Measurements from ENCODE around the gene ZNF445. TPM values are rescaled to one million over a fixed set of nuclear protein-coding genes. Genes with fewer than 3 reads are reported as not detected.

Gene ZNF445
- total and polyA plus RNA-seq, 2 of the 8 experiments (the other 6 are each of a cell fraction or from before 2014, with no cell fraction given) = 3.3 to 26.3 TPM

DNA sequence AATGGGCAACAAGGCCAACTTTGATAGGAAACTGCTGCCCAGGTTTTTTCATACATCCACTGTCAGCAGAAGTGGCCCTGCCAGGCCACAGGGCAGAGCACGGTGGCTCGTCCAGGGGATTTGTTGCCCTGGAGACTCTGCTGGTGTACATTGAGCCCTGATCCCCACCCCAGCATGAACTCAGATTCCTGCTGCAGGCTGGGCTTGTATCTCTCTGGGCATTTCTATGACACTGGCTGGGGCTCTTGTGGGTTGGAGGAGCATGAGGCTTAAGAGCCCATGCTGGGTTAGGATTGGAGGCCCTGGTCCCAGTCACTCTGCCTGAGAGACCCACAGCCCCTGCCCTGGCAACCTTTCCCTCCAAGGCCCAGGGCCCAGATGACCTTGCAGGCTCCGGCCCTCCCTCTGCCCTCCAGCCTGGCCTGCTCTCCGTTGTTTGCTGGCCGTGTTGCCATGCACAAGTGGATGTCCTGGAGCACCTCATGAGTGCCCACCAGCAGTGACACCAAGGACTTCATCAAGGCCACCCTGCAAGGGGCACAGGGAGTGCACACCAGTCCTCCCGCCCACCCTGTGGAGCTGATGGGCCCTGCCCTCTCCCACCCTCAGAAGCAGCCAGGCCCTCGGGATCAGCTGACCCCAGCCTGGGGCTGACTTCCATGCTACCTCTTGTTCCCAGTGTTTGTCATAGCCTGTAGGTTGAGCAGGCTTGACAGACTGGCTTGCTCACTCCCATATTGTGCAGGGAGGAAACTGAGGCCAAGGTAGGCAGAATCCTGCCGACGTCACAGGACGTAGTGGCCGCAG lies 58.2 kb downstream of the ZNF445 start:
- H3K23ac ChIP-seq (ENCODE audit: insufficient read length) = no peak overlapping the region
- DNase-seq (ENCODE audit: low read depth in 1 of 2, low spot score in 2 of 2) = no peak
- H4K91ac ChIP-seq (replicated peaks; ENCODE audit: insufficient read length, low read length) = no peak overlapping the region
- no peak overlapping the region for H2BK5ac ChIP-seq (ENCODE audit: low read depth, low read length)
- H3K4me2 ChIP-seq (ENCODE audit: insufficient read depth in 1 of 2, low read depth in 2 of 2, low read length in 2 of 2) = no peak overlapping the region
- no peak overlapping the region for H2BK12ac ChIP-seq (ENCODE audit: low read depth, low read length)
- WGBS, 2 experiments (ENCODE audit: extremely low coverage in 1 of 2, insufficient coverage in 1 of 2, insufficient read length in 1 of 2, insufficient replicate concordance in 2 of 2, low coverage in 1 of 2, low lambda C conversion rate in 2 of 2, missing lambda C conversion rate in 1 of 2) = 81% methylated on average over 11 of the region's 11 CpGs; no CpG with 5 or more reads in 1 of the 2 experiments
- H3K79me1 ChIP-seq (ENCODE audit: low read depth, low read length) = no peaks in the 10 kb centered on the region
- ChIA-PET POLR2A (ENCODE audit: partially characterized antibody) (no interaction called here), CTCF (ENCODE audit: partially characterized antibody) (interaction anchor here (1.0 to 3.1 kb wide), 9 partner anchors 8 to 95 kb away, joined by 3 to 11 read pairs (median 4); no protein-coding TSS in a partner anchor)
- peaks cover 0 to 2% (median 0%) of the 10 kb centered on the region in 4 experiments; a peak in 1 of 7 replicates for H3K4me1 ChIP-seq (replicated peaks in 1 of 4; ENCODE audit: control insufficient read depth in 3 of 4, insufficient read depth in 4 of 4, low read length in 3 of 4)
- H2BK20ac ChIP-seq (ENCODE audit: low read length) = no peak overlapping the region
- H3K36me3 ChIP-seq (ENCODE audit: control insufficient read depth in 2 of 4, insufficient read depth in 4 of 4, low read length in 3 of 4) = no peaks in the 10 kb centered on the region
- H3K27ac ChIP-seq (ENCODE audit: low read depth, low read length) = no peak overlapping the region
- no peak overlapping the region for H4K8ac ChIP-seq (ENCODE audit: extremely low read depth, insufficient read depth, low read length)
- no peak overlapping the region for H3K56ac ChIP-seq (replicated peaks; ENCODE audit: insufficient read length, low read depth, low read length)
- H3K18ac ChIP-seq (ENCODE audit: extremely low read depth, low read length) = no peak overlapping the region
- H3K14ac ChIP-seq (ENCODE audit: insufficient read length) = no peak overlapping the region
- H3K79me2 ChIP-seq (ENCODE audit: control insufficient read depth in 1 of 2, insufficient read depth in 2 of 2, low read length in 2 of 2) = no peaks in the 10 kb centered on the region
- H3K9me3 ChIP-seq (ENCODE audit: insufficient read depth in 2 of 2, low read depth in 1 of 2, low read length in 1 of 2) = no peaks in the 10 kb centered on the region
- no peak for FAIRE-seq
- no peak overlapping the region for H2BK15ac ChIP-seq (ENCODE audit: low read length)
- H3K4me3 ChIP-seq (ENCODE audit: extremely low read depth in 1 of 4, insufficient read depth in 2 of 4, low read depth in 3 of 4, low read length in 4 of 4) = no peak overlapping the region
- no peak overlapping the region for H3K4ac ChIP-seq (replicated peaks; ENCODE audit: insufficient read length, low read depth, low read length)
- no peaks in the 10 kb centered on the region for H3K27me3 ChIP-seq (replicated peaks in 1 of 4; ENCODE audit: control insufficient read depth in 3 of 4, extremely low read depth in 1 of 4, insufficient read depth in 3 of 4, low read length in 3 of 4)
- H4K5ac ChIP-seq (ENCODE audit: insufficient read length, low read depth, low read length) = no peak overlapping the region
- no peak overlapping the region for H3K9ac ChIP-seq (replicated peaks in 1 of 4; ENCODE audit: extremely low read depth in 1 of 4, low read depth in 3 of 4, low read length in 3 of 4)
- H2AFZ ChIP-seq (ENCODE audit: low read length) = no peak overlapping the region
- no peak overlapping the region for H2AK5ac ChIP-seq (ENCODE audit: low read depth, low read length)
- H4K20me1 ChIP-seq (replicated peaks in 1 of 2; ENCODE audit: control insufficient read depth in 1 of 2, insufficient read depth in 2 of 2, low read length in 2 of 2) = no peaks in the 10 kb centered on the region
- H2BK120ac ChIP-seq (replicated peaks; ENCODE audit: low read depth, low read length) = no peak overlapping the region
- no peaks in the 10 kb centered on the region for H3K23me2 ChIP-seq (ENCODE audit: low read depth, low read length)
- TF ChIP-seq ASH2L (IDR thresholded peaks at IDR 0.05; ENCODE audit: low read length) (no peak), SP1 (IDR thresholded peaks at IDR 0.05; ENCODE audit: low read depth, low read length) (no peak), RBBP5 (IDR thresholded peaks at IDR 0.05; ENCODE audit: borderline replicate concordance, low read depth, low read length) (no peak), JUND (IDR thresholded peaks at IDR 0.05; ENCODE audit: low read length) (no peak), EZH2 (IDR thresholded peaks at IDR 0.05; ENCODE audit: low read depth, low read length, severe bottlenecking) (no peak), EP300 (IDR thresholded peaks at IDR 0.05; ENCODE audit: borderline replicate concordance in 1 of 2, low read depth in 2 of 2, low read length in 2 of 2) (no peak), SIRT6 (IDR thresholded peaks at IDR 0.05; ENCODE audit: low read length) (no peak), MAFK (IDR thresholded peaks at IDR 0.05; ENCODE audit: low read depth, low read length) (no peak)
- TF ChIP-seq, protein P1, sequence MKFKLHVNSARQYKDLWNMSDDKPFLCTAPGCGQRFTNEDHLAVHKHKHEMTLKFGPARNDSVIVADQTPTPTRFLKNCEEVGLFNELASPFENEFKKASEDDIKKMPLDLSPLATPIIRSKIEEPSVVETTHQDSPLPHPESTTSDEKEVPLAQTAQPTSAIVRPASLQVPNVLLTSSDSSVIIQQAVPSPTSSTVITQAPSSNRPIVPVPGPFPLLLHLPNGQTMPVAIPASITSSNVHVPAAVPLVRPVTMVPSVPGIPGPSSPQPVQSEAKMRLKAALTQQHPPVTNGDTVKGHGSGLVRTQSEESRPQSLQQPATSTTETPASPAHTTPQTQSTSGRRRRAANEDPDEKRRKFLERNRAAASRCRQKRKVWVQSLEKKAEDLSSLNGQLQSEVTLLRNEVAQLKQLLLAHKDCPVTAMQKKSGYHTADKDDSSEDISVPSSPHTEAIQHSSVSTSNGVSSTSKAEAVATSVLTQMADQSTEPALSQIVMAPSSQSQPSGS (IDR thresholded peaks at IDR 0.05; ENCODE audit: low read length) = no peak
- TF ChIP-seq, protein P2, sequence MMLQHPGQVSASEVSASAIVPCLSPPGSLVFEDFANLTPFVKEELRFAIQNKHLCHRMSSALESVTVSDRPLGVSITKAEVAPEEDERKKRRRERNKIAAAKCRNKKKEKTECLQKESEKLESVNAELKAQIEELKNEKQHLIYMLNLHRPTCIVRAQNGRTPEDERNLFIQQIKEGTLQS (IDR thresholded peaks at IDR 0.05; ENCODE audit: insufficient read depth, low read depth, low read length) = no peak
